Pulmonary artery endothelial cell (primary cell): ENCODE results near the gene PAEP. TPM values are rescaled to one million over a fixed set of nuclear protein-coding genes. Genes with fewer than 3 reads are reported as not detected.

Source experiments
- DNase-seq: peaks from one replicate; pipeline ENCODE4 v3.0.0-alpha.2; 2011; ENCODE audit warnings: low read depth, low spot score
- total RNA-seq: library from RNA; depleted of rRNA; stranded (reverse); fragments of >200 nt; gene quantifications from 2 replicates; pipeline ENCODE4 v1.2.3, GENCODE V29; 2014

The PAEP gene
- total RNA-seq, 1 donor from 2014 or later = not detected

DNA sequence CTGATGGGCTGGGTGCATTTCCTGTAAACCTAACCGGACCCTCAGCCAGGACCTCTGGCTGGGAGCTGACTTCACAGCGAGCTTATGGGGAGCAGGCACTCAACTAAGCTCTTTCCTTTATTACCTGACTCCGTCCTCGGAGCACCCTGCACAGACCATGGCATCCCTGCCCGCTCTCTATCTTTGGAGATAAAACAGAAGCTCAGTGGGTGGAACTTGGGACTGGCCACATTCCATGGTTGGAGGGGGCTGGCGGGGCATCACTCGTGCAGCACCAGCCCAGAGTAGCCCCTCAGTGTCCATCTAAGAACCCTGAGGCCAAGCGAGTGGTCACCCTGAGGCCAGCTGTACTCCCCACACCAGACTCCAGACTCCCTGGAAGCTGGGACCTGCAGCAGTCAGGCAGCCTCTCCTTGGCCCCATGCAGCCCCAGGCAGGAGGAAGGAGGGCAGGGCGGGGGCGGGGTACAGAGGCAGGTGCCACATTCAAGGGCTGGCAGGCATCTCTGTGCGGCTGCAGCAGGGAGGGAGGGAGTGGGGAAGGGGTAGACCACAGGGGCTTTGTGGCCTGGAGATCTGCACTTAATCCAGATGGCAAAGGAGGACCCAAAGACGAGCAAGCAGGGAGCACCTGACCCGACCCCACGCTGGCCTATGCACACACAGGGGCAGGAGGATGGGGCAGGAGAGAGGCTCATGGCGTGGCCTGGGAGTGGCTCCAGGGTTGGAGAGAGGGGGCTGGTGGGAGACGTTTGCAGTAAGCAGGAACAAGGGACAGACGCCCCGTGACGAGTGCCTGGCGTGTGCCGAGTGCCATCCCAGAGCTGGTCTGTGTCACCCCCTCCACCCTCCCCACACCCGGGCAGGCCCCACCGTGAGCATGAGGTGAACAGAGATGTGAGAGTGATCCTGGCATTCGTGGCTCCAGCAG, 51.7 kb downstream of the PAEP start:
- no peak for DNase-seq

DNA sequence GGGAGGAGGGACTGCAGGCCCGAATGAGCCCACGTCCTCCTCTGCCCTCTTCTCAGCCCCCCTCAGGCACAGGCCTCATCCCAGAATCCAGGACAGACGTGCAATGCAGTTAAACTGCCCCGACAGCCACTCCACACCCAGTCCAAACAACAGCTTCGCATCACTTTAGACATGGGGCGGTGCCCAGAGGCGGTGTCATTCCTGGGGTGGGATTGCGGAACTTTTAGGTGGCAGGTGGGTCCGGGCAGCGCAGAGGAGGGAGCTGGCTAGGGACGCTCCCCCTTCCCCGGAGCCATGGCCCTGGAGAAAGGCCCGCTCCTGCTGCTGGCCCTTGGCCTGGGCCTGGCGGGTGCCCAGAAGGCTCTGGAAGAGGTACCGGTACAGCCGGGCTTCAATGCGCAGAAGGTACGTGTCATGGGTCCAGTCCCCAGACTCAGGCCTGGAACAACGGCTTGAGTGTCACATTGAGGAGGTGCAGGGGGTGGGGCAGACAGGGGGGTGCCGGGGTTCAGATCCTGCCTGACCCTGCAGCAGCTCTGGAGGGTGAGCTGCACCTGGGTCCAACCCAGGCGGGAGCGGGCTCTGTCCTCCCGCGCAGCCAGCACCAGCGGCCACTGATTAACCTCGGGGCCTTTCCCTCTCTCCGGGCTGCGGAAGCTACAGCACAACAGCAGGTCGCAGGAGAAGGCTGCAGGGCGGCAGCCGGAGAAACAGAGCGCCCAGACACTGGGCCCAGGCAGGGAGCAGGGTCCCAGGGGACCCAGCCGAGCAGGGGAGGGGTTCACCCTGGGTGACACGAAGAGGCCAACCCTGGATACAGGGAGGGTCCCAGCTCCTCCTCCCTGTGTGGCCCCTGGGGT, 52.6 kb downstream of the PAEP start:
- DNase-seq = no peak

DNA sequence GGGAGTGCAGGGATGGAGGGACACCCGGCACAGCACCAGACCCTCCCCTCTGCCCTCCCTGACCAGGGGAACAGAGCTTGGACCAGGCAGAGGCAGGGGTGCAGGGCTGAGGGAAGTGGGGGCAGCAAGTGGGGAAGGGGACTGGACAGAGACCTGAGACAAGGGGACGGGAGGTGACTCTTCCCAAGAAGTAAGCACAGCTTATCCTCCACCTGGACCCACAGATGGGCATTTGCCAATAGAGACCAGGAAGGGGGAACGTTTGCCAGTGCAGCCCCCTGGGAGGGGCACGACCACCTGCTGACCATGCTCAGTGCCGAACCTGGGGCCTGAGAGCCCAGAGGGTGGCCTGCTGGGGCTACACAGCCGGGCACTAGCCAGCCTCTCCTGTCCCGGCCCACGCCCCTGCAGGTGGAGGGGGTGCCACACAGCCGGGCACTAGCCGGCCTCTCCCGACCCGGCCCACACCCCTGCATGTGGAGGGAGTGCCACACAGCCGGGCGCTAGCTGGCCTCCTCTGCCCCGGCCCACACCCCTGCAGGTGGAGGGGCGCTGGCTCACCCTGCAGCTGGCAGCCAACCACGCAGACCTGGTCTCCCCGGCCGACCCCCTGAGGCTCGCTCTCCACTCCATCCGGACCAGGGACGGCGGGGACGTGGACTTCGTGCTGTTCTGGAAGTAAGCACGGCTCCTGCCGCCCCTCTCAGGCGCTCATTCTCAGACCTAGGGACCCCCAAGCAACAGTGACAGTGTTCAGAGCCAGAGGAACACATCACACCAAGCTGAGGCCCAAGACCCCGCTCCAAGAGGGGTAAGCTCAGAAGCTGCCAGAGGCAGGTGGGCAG, 53.5 kb downstream of the PAEP start:
- DNase-seq = no peak

DNA sequence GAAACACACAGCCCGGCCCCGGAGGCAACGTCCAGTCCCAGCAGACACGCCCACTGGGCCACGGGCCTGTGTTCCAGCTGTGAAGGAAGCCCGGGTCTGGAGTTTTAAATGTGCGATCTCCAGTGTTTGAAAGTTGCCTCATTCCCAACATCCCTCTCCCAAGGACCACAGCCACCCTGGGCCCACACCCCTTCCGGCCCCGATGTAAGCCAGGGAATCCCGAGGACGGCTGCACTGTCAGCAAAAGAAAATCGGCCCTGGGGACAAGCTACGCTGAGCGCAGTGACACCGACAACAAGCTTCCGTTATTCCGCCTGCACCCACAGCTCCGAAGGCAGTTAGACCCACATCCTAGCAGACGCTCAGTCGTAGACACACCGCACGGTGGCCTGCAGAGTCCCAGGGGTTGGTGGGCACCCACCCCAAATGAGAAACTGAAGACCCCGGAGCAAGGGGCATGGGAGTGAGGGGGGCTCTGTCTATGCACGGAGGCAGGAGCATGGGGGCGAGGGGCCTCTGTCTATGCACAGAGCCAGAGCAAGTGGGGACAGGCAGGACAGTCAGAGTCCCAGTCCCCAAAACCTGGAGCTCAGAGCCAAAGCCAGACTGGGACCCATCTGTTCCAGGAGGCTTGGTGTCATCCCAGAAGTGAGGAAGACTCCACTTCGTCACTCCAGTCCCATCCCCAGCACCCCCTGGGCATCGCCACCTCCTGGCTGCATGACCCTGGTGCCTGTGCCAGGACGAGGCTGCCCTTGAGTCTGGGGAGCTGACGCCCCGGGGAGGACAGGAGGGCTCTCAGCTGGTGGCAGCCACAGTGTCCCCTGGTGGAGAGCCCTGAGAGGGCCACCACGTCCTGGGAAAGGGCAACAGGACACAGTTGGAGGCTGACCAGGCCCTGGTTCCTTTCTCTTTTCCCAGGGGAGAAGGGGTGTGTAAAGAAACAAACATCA, 54.4 kb downstream of the PAEP start:
- DNase-seq = no peak

Other genes with a start within 250 kb of the PAEP start
- 16.1 and 16.6 TPM in 2 replicates for gene PPP1R26, start 82.0 kb upstream of the PAEP start, total RNA-seq
- gene MRPS2, start 61.1 kb upstream of the PAEP start, total RNA-seq = 22.6 and 23.0 TPM in 2 replicates
- not detected in 2 replicates for gene LCN1, start 40.3 kb upstream of the PAEP start, total RNA-seq
- gene OBP2A, start 15.6 kb upstream of the PAEP start, total RNA-seq = not detected in 2 replicates
- gene GLT6D1, start 77.8 kb downstream of the PAEP start, total RNA-seq = not detected in 2 replicates
- not detected in 2 replicates for gene LCN9, start 101.6 kb downstream of the PAEP start, total RNA-seq
- gene SOHLH1, start 137.7 kb downstream of the PAEP start, total RNA-seq = not detected in 2 replicates
- under 0.01 TPM in 1 of 2 replicates, not detected in the other for gene KCNT1, start 140.4 kb downstream of the PAEP start, total RNA-seq